Measurements from ENCODE around the gene ANTXR2.

ANTXR2 gene

GRCh38 chr4:79881407-79881806 is 191.6 kb downstream of the ANTXR2 start:
- DNase-seq (ENCODE audit: extremely low read depth in 1 of 2, low read depth in 1 of 2), result no peak

GRCh38 chr4:79877511-79877910 is 195.5 kb downstream of the ANTXR2 start:
- no peak for DNase-seq (ENCODE audit: extremely low read depth in 1 of 2, low read depth in 1 of 2)

DNA sequence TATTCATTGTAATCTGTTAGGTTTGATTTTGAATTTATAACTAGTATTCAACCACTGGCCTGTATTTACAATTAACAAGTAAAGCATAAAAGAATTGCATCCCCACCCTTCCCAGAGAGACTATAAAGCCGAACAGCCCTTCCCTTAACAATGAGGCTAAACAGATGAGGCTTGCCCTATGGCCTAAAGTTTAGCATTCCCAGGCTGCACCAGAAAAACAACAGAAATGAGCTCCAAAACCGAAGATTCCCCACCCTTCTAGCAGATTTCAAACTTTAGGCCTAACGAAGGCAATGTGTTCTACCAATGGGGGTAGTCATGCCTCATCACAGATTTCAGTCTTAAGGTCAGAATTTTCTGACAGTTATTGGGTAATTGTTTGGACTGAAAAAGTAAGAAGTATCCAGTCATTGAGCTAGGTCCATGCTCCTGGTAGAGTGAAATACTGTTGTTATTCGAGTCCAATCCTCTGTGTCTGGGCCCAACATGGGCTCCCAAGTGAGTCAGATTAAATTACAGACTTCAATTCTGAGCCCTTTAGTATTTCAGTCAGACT is 197.6 kb downstream of the ANTXR2 start:
- DNase-seq (ENCODE audit: extremely low read depth in 1 of 2, low read depth in 1 of 2), result no peak

GRCh38 chr4:79874197-79874596 is 198.8 kb downstream of the ANTXR2 start:
- no peak for DNase-seq (ENCODE audit: extremely low read depth in 1 of 2, low read depth in 1 of 2)

- DNase-seq (ENCODE audit: extremely low read depth in 1 of 2, low read depth in 1 of 2), result no peak
Measured at GRCh38 chr4:79872738-79873137, 200.3 kb downstream of the ANTXR2 start.

- DNase-seq (ENCODE audit: extremely low read depth in 1 of 2, low read depth in 1 of 2), result no peak
Measured at GRCh38 chr4:79871961-79872360, 201.1 kb downstream of the ANTXR2 start.

GRCh38 chr4:79869597-79870237 is 203.3 kb downstream of the ANTXR2 start:
- DNase-seq (ENCODE audit: extremely low read depth in 1 of 2, low read depth in 1 of 2), result no peak

GRCh38 chr4:79865201-79865597 is 207.8 kb downstream of the ANTXR2 start:
- DNase-seq (ENCODE audit: extremely low read depth in 1 of 2, low read depth in 1 of 2), result no peak

DNA sequence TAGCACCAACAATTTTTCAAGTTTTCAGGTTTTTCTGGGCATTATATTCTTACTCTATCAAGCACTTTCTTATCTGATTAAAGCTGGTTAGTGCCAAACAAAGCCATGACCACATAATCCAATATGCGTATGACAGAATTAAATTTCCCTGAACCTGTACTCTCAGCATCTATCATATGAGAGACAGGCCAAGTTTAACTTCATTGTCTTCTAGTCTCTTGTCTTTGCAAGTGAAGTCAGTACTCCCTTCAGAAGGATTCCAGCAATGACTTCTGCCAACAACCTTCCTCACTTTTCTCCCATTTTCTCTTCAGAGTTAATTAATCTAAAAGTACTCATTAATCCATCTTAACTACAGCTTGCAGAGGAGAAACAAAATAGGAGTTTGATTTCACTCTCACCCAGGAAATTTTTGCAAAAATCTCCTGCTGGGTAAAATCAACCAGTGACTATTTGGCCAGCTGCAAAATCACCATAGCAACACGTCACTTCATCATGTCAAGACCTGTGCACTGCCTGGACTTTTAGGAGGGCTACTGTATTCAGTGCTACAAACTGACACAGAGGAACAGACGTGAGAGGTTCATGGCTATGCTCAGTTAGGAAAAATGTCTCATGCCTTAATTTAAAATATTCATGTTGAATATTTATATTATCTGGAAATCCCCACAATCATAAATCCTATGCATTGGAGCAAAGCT is 208.4 kb downstream of the ANTXR2 start:
- DNase-seq (ENCODE audit: extremely low read depth in 1 of 2, low read depth in 1 of 2), result no peak

GRCh38 chr4:79863333-79863732 is 209.7 kb downstream of the ANTXR2 start:
- no peak for DNase-seq (ENCODE audit: extremely low read depth in 1 of 2, low read depth in 1 of 2)

- no peak for DNase-seq (ENCODE audit: extremely low read depth in 1 of 2, low read depth in 1 of 2)
Measured at GRCh38 chr4:79862821-79863220, 210.2 kb downstream of the ANTXR2 start.

DNA sequence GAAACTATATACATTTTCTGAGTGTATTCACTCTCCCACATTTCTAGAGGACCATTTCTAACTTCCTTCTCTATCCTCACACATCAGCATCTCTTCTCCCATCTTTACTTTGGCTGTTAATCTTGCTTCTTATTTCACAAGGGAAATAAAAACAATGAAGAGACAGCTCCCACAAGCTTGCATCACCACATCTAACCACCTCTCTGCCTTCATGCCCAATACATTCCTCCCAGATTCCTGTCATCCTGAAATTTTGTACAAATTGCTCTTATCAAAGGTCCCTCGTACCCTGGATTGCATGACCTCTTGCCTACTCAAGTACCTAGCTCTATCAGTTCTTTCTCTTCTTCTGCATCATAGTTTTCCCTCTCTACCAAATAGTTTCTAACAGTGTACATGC is 215.2 kb downstream of the ANTXR2 start:
- no peak for DNase-seq (ENCODE audit: extremely low read depth in 1 of 2, low read depth in 1 of 2)

GRCh38 chr4:79856196-79856595 is 216.8 kb downstream of the ANTXR2 start:
- no peak for DNase-seq (ENCODE audit: extremely low read depth in 1 of 2, low read depth in 1 of 2)

DNA sequence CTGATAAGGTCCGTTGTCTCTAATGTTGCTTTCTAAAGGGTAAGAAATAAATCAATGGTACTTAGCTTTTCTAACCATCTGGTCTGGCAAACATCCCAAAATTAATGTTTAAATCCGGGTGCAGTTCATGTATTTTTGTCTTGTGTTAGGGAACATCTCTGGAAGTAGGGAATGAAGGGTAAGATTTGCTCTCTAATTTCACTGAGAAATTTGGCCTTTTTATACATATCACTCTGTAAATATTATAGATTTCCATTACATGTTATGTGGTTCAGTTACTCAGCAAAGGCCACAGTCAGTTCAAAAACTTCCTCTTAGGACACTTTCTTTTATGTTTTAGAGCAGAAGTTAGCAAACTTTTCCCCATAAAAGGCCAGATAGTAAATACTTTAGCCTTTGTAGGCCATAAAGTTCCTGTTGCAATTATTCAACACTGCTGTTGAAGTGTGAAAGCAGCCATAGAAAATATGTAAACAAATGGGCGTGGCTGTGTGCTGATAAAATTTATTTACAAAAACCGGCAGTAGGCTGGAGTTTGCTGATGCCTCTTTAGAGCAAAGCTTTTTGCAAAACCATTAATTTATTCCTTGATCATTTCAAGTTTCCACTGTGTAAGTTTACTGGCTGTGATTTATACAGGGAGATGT is 218.1 kb downstream of the ANTXR2 start:
- DNase-seq (ENCODE audit: extremely low read depth in 1 of 2, low read depth in 1 of 2), result no peak

- DNase-seq (ENCODE audit: extremely low read depth in 1 of 2, low read depth in 1 of 2), result no peak
Measured at GRCh38 chr4:79852305-79852730, 220.7 kb downstream of the ANTXR2 start.

DNA sequence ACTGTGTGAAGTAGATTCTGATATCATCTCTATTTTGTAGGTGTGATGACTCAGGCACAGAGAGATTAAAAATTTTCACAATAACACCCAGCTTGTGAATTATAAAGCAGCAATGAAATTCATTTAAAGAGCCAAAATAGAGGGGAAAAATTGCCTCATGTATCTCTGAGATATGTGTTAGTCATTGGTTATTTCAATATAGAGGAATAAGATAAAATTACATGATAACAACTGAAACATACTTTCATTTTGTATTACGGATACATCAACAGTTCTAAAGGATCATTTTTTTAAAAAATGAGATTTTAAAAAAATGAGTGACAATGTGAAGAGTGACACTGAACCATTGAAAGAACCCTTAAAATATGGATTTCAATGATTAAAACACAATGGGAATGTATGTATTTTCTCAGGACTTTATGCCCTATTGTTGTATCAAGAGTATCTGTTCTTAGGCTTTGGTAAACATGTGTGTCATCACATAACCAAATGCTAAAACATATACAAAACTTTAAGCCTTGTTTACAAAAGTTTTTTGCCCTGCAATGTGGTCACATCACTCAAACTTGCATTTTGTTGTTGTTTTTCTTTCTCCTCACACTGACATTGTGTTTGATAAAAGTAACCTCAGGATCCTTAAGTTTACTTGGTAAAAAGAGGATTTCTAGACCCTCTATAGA is 221.3 kb downstream of the ANTXR2 start:
- no peak for DNase-seq (ENCODE audit: extremely low read depth in 1 of 2, low read depth in 1 of 2)

Measured in activated CD8-positive, alpha-beta memory T cell treated with anti-CD3 and anti-CD28 coated beads for 1 hour (primary cell).